ENCODE measurements around the gene MUC4.
"Not testable (repeated sequence)": the region's sequence is repeated elsewhere in the genome, so short reads cannot be mapped to it uniquely, and the experiment has no call there.

Gene MUC4

GRCh38 chr3:195718477-195718984 lies 93.2 kb downstream of the MUC4 start:
- in situ Hi-C loops (cut with HindIII; ENCODE audit: low sequenced_read_pairs): no loop called here

- in situ Hi-C loops (cut with HindIII; ENCODE audit: low sequenced_read_pairs): no loop called here
Measured at GRCh38 chr3:195717852-195718476, 93.8 kb downstream of the MUC4 start.

- in situ Hi-C loops (cut with HindIII; ENCODE audit: low sequenced_read_pairs): no loop called here
Measured at GRCh38 chr3:195717416-195717815, 94.3 kb downstream of the MUC4 start.

DNA sequence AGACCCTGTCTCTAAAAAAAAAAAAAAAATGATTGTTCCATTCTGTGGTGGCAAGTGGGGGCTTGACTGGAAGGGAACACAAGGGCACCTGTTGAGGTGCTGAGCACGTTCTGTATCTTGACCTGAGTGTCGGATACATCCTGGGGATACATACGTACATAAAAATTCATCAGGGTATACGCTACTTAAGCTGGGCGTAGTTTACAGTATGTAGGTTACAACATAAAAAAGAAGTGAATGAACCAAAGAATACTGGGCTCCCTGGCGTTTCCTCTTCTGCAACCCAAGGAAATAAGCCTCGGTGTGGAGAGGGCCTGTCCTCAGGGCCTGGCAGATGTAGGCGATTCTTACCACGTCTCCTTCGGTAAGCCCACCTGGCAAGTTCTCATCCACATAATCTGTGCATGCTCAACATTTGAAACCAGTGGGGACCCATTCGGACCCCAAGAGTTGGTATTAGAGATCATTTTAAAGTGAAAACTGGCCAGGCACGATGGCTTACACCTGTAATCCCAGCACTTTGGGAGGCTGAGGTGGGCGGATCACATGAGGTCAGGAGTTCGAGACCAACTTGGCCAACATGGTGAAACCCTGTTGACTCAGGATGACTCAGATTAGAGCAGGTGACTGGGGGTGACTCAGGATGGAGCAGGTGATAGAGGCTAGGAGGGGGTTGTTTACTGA lies 96.0 kb downstream of the MUC4 start:
- in situ Hi-C loops (cut with HindIII; ENCODE audit: low sequenced_read_pairs): no loop called here

DNA sequence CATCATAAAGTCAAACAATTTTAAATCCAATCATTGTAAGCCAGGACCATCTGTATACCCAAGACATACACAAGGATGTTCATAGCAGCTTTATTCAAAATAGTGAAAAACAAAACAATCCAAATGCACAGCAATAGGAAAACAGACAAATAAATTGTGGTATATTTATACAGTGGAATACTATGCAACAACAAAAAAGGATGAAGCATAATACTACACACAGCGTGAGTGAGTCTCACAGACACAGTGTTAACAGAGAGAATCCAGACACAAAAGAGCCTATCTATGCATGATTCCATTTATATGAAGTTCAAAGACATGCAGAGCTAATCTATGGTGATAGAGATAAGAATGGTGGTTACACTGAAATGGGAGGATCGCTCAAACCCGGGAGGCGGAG lies 96.6 kb downstream of the MUC4 start:
- in situ Hi-C loops (cut with HindIII; ENCODE audit: low sequenced_read_pairs): no loop called here

DNA sequence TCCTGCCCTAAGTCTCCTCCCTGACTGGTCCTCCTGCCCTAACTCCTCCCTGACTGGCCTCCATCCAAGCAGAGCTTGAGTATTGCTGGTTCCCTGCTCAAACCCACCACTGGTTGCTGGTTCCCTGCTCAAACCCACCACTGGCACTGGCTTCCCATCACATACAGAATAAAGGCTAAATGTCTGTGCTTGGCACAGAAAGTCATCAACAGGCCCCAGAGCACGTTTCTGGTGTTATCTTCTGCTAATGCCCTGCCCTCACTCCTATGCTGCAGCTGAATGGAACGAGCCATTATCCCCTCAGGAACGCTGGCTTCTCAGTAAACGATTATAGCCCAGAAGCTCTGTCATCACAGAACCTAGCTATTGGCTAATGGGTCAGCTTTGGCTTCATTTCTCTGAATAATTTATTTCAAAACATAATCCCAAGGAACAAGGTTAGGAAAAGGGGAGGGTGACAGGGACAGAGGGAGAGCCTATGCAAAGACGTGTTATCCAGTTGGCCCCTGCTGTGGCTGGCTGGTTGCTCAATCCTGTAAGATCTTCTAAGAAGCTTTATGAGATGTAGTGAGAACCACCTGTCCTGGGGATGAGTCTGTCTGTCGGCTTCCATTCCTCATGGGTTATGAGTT lies 97.2 kb downstream of the MUC4 start:
- in situ Hi-C loops (cut with HindIII; ENCODE audit: low sequenced_read_pairs): no loop called here

DNA sequence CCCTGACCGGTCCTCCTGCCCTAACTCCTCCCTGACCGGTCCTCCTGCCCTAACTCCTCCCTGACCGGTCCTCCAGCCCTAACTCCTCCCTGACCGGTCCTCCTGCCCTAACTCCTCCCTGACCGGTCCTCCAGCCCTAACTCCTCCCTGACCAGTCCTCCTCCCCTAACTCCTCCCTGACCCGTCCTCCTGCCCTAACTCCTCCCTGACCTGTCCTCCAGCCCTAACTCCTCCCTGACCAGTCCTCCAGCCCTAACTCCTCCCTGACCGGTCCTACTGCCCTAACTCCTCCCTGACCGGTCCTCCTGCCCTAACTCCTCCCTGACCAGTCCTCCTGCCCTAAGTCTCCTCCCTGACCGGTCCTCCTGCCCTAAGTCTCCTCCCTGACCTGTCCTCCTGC lies 98.6 kb downstream of the MUC4 start:
- in situ Hi-C loops (cut with HindIII; ENCODE audit: low sequenced_read_pairs): not testable (repeated sequence)

- in situ Hi-C loops (cut with HindIII; ENCODE audit: low sequenced_read_pairs): not testable (repeated sequence)
Measured at GRCh38 chr3:195712535-195712910, 99.2 kb downstream of the MUC4 start.

- in situ Hi-C loops (cut with HindIII; ENCODE audit: low sequenced_read_pairs): no loop called here
Measured at GRCh38 chr3:195711813-195712534, 99.8 kb downstream of the MUC4 start.

GRCh38 chr3:195711091-195711812 lies 100.5 kb downstream of the MUC4 start:
- in situ Hi-C loops (cut with HindIII; ENCODE audit: low sequenced_read_pairs): not testable (repeated sequence)

DNA sequence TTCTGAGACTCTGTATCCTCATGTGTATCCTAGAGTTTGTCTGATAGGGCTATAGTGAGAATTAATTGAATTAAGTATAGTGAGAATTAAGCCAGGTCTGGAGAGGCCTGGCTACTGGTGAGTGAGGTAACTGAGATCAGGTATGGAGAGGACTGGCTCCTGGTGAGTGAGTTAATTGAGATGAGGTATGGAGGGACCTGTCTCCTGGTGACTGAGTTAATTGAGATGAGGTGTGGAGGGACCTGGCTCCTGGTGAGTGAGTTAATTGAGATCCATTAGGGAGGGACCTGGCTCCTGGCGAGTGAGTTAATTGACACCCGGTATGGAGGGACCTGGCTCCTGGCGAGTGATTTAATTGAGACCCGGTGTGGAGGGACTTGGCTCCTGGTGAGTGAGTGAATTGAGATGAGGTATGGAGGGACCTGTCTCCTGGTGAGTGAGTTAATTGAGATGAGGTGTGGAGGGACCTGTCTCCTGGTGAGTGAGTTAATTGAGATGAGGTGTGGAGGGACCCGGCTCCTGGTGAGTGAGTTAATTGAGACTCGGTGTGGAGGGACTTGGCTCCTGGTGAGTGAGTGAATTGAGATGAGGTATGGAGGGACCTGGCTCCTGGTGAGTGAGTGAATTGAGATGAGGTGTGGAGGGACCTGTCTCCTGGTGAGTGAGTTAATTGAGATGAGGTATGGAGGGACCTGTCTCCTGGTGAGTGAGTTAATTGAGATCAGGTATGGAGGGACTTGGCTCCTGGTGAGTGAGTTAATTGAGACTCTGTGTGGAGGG lies 101.4 kb downstream of the MUC4 start:
- in situ Hi-C loops (cut with HindIII; ENCODE audit: low sequenced_read_pairs): not testable (repeated sequence)

DNA sequence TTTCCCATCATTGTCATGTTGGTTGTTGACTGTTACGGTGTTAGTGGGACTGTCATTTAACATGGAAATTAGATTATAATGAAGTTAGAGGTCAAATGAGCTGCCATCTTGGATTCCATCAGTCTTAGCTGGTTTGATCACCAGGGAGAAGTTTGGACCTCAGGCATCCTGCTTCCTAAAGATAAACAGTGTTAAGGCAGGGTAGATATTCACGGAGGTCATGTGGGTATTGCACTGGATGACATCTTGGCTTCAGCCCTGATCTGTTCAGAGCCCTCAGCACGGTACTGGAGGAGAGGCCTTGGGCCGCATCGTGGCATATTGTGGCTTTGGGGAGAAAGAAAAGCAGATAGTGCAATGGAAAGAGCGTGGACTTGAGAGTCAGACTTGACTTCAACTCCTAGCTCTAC lies 102.0 kb downstream of the MUC4 start:
- in situ Hi-C loops (cut with HindIII; ENCODE audit: low sequenced_read_pairs): no loop called here

DNA sequence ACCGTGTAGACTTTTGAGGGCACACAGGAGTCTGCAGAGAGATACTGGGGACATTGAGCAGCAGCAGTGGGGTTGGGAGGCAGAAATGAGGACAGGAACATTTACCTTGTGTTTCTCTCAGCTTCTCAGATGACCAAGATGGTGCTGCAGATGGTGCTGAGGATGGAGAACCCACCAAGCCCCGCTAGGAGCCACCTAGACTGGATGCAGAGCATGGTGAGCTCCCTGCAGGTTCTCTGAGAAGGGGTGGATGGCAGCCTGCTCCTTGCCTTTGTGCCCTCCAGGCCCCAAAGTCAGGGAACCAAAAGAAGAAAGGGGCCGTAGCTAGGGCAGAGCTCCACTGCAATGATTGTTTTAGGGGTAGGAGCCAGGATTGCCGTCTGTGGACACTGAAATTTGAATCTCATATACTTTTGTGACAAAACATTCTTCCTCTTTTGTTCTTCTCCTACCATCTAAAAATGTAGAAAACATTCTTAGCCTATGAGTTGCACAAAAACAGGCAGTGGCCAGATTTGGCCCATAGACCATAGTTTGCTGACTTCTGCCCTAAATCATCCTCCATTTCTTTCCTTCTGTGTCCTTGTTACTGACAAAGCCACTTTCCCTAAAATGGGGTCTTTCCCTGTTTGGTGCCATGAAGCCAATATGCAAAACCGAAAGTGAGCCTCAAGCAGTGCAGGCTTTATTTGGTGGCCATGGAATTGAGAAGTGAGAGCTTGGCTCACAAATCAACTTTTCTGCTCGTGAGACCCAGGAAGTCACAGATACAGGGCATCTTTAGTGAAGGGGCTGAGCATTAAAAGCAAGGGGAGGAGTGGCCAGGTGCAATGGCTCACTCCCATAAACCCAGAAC lies 102.9 kb downstream of the MUC4 start:
- in situ Hi-C loops (cut with HindIII; ENCODE audit: low sequenced_read_pairs): no loop called here

- in situ Hi-C loops (cut with HindIII; ENCODE audit: low sequenced_read_pairs): no loop called here
Measured at GRCh38 chr3:195708061-195708460, 103.7 kb downstream of the MUC4 start.

DNA sequence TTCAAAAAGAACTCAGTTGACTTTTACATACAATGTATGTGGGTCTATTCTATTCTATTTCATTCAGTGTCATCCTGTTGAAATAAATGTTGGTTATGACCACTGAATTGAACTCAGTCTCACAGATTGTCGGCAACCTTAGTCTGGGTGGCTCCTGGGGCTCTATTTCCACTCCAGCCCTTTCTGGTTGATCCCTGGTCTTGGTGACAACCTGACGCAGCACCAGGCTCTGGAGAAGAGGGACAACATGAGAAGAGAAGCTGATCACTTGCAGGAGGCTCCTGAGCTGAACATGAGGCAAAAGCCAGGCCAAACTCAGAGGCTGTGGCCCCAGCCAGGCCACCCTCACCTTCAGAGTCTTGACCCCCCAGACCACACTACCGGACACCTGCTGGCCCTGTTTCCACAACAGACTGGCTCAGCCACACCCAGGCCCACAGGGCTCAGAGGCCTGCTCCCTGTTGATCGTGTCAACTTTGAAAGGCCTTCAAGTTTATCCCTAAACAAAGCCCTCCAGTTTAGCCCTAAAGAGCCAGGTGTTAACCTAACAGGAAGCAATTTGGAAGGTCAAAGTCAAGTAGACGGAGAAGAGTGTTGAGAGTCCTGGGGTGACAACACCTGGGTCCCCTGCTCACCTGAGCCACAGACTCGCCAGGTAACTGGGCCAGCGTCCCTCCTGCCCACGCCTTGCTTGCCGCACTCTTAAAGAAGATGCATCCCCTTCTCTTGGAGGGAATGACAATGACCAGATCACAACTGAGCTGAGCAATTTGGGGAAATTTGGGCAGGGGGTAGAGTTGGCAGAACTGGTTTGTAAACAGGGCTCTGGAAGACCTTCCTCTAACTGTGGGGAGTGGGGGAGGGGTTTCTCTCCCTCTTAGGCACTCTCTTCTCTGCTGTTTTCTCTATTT lies 106.4 kb downstream of the MUC4 start:
- in situ Hi-C loops (cut with HindIII; ENCODE audit: low sequenced_read_pairs): no loop called here

DNA sequence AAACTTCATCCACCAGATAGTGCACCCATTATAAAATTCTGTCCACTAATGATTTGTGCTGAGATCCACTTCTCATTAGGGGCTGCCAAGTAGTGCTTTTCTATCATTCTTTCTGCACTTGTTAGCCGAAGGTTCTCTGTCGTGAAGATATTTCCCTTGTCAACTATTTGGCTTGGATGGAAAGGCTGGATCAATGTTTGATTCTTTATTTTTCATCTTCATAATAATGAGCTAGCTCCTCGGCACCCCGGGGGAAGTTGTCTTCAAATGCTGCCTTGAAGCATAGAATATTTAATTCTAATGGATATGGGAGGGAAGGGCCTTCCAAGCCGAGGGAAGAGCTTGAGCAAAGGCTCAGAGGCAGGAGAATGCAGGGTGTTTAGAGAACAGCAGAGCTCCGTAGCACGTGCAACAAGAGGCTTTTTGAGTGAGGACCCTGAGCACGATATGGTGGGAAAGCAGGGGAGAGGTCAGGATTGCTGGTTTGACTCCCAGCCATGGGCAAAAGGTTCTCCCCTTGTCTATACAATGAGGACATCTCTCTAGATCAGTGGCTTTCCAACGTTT lies 107.2 kb downstream of the MUC4 start:
- in situ Hi-C loops (cut with HindIII; ENCODE audit: low sequenced_read_pairs): no loop called here

DNA sequence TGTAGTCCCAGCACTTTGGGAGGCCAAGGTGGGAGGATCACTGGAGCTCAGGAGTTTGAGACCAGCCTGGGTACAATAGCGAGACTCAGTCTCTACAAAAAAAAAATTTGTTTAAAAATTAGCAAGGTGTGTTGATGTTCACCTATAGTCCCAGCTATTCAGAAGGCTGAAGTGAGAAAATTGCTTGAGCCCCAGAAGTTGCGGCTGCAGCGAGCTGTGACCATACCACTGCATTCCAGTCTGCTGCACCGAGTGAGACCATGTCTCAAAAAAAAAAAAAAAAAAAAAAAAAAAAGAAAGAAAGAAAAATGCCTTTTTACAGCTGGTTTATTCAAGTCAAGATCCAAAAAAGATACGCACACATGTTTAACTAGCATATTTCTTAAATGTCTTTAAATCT lies 108.0 kb downstream of the MUC4 start:
- in situ Hi-C loops (cut with HindIII; ENCODE audit: low sequenced_read_pairs): no loop called here
